GM19372 (cell line): ENCODE results near the gene MECP2.

ENCODE experiments used
- ATAC-seq: cut with Tn5 transposase; IDR thresholded peaks from one replicate; pipeline ENCODE4 v1.9.1; 2021; ENCODE audit warnings: mild to moderate bottlenecking, low read depth, moderate library complexity; ENCODE audit not compliant: unreplicated experiment

The MECP2 gene

GRCh38 chrX:153973127-153974002, 124.2 kb downstream of the MECP2 start:
- ATAC-seq = no peak

DNA sequence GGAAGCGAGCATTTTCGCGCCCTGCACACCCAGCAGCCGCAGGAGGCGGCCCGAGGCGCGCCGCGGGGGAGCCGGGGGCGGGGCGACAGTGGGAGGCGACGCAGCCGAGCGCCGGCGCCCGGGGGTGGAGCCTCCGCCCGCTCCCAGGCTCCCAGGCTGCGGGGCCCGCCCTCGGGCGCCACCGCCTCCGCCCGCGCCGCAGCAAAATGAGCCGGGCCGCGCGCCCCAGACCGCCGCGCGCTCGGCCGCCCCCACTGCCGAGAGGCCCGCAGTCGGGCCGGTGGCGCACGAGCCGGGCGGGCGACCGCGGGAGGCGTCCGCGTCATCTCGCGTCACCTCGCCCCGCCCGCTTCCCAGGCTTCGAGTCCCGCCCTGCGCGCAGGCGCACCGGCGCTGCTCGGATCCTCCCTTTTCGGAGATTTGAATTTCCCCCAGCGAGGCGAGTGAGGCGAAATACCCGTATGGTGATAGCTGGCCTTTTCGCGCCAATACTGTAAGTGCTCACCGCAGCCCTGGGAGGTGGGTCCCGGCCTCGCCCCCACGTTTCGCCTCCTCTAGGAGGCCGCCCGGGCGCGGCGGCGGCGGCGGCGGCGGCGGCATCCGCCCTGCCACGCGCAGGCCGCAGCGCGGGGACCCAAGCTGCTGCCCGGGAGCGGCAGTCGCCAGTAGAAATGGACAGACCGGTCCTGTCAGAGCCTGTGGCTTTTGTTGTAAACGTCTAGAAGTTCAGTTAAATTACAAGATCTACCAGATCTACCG, 125.0 kb downstream of the MECP2 start, which contains the start of gene TMEM187:
TMEM187 (plus strand) TSS at position 387 of the 759 bp plus-strand sequence. CDS start 9,309 bp downstream, outside the sequence.
- peak; percentile 45 for ATAC-seq
